Parathyroid adenoma (tissue), 2 donors: Measurements from ENCODE around the gene TM6SF1.

Experiments
- H2AFZ ChIP-seq: fragments of 300-600 bp; sonication (generic); one replicate; pipeline ENCODE4 v1.7.0; 2017; ENCODE audit warnings: antibody characterized with exemption, mild to moderate bottlenecking
- H3K27ac ChIP-seq: fragments of 300-600 bp; sonication (generic); one replicate; pipeline ENCODE4 v1.7.0; 2017
- H3K27me3 ChIP-seq: fragments of 300-600 bp; sonication (generic); one replicate; pipeline ENCODE4 v1.7.0; 2017; ENCODE audit warnings: low read length; ENCODE audit not compliant: control insufficient read depth, insufficient read depth
- H3K36me3 ChIP-seq: fragments of 300-600 bp; sonication (generic); one replicate; pipeline ENCODE4 v1.7.0; 2017; ENCODE audit warnings: low read length; ENCODE audit not compliant: control insufficient read depth, insufficient read depth
- H3K4me1 ChIP-seq: fragments of 300-600 bp; sonication (generic); one replicate; pipeline ENCODE4 v1.7.0; 2017; ENCODE audit warnings: control low read depth
- H3K4me2 ChIP-seq: fragments of 300-600 bp; sonication (generic); one replicate; pipeline ENCODE4 v1.7.0; 2017; ENCODE audit warnings: low read length
- H3K4me3 ChIP-seq: fragments of 300-600 bp; sonication (generic); one replicate; pipeline ENCODE4 v1.7.0; 2017; ENCODE audit warnings: low read depth, low read length
- H3K79me2 ChIP-seq: fragments of 300-600 bp; sonication (generic); one replicate; pipeline ENCODE4 v1.7.0; 2017; ENCODE audit warnings: control low read depth
- H3K9ac ChIP-seq: fragments of 300-600 bp; sonication (generic); one replicate; pipeline ENCODE4 v1.7.0; 2017; ENCODE audit warnings: mild to moderate bottlenecking
- H3K9me3 ChIP-seq: fragments of 300-600 bp; sonication (generic); one replicate; pipeline ENCODE4 v1.7.0; 2017; ENCODE audit warnings: low read length; ENCODE audit not compliant: control insufficient read depth
- CTCF ChIP-seq: fragments of 300-600 bp; sonication (generic); IDR thresholded peaks from one replicate; pipeline ENCODE4 v1.7.0; 2017; ENCODE audit warnings: antibody characterized with exemption, mild to moderate bottlenecking
- donor health status: primary hyperparathyroidism.

The TM6SF1 gene

DNA sequence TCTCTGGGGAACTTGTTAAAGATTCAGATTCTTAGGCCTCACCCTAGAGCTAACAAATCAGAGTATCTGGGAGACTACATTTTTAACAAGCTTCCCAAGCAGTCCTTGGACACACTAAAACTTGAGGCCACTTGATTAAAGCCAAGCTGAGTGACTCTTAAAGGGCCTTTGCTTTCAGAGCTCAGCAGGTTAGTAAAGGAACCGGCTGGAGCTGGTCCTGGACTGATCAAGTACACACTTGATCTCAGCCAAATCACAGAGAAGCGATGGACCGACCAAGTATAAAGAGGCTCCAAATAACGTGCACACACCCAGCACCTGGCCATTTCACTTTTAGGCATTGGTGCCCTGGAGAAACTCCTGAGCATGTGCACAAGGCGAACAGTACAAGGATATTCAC, 12.9 kb upstream of the TM6SF1 start:
- Histone ChIP-seq H3K9me3 (no peaks in the 10 kb centered on the region), H3K9ac (no peak overlapping the region), H2AFZ (no peak overlapping the region), H3K27me3 (no peaks in the 10 kb centered on the region), H3K4me1 (no peaks in the 10 kb centered on the region), H3K36me3 (no peaks in the 10 kb centered on the region), H3K27ac (no peak overlapping the region), H3K79me2 (no peaks in the 10 kb centered on the region), H3K4me2 (no peak overlapping the region), H3K4me3 (no peak overlapping the region)
- TF ChIP-seq CTCF: no peak

DNA sequence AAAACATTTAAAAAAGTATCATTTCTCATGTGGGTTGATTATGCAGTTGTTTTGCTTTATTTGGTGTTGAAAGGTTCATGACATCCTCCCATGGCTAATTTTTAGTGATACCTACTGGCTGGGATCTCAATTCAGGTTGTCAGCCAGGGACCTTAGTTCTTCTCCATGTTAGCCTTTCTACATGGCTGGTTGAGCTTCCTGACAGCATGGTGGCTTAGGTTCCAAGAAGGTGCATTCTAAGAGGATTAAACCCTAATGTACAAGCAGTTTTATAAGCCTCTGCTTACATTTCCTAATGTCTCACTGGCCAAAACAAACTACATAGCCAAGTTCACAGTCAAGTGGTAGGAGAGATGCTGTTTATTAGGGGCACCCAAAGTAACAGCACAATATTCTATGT, 9.4 kb upstream of the TM6SF1 start:
- Histone ChIP-seq H3K27me3 (no peaks in the 10 kb centered on the region), H3K9ac (no peak overlapping the region), H3K9me3 (no peaks in the 10 kb centered on the region), H3K4me1 (no peaks in the 10 kb centered on the region), H3K4me3 (no peak overlapping the region), H2AFZ (no peak overlapping the region), H3K36me3 (no peaks in the 10 kb centered on the region), H3K79me2 (no peaks in the 10 kb centered on the region), H3K27ac (no peak overlapping the region), H3K4me2 (no peak overlapping the region)
- TF ChIP-seq CTCF: no peak

DNA sequence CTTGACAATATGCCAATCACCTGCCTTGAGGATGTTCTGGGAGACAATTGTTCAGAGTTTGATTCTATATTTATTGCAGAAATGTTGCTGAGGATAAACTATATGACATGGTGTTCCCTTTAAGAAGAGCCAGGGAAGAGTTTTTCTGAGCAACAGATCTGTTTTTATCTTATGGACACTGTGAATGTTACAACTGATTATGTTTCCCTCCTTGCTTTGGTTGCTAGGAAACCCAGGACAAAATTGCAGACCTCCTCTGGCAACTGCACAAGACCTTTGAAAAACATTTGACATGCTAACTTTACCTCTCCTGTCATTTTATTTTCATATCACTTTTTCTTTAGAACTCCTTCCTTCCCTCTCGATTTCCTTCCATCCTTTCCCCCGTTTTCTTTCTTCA, 8.2 kb upstream of the TM6SF1 start:
- no peak for TF ChIP-seq CTCF
- H3K4me3 ChIP-seq: no peak overlapping the region

GRCh38 chr15:83100097-83100646, 7.3 kb upstream of the TM6SF1 start:
- H3K27ac ChIP-seq: no peak overlapping the region
- no peak for TF ChIP-seq CTCF
- H2AFZ ChIP-seq: no peak overlapping the region
- no peaks in the 10 kb centered on the region for H3K4me1 ChIP-seq
- H3K9me3 ChIP-seq: no peaks in the 10 kb centered on the region
- no peak overlapping the region for H3K4me2 ChIP-seq
- H3K9ac ChIP-seq: no peak overlapping the region
- H3K79me2 ChIP-seq: no peaks in the 10 kb centered on the region
- H3K36me3 ChIP-seq: no peaks in the 10 kb centered on the region
- H3K4me3 ChIP-seq: no peak overlapping the region
- H3K27me3 ChIP-seq: no peaks in the 10 kb centered on the region

More for the DNA sequence above, 8.2 kb upstream of the TM6SF1 start:
- no peaks in the 10 kb centered on the region for H3K36me3 ChIP-seq
- H3K4me2 ChIP-seq: no peak overlapping the region
- H3K9me3 ChIP-seq: no peaks in the 10 kb centered on the region
- H2AFZ ChIP-seq: no peak overlapping the region
- H3K27me3 ChIP-seq: no peaks in the 10 kb centered on the region
- no peaks in the 10 kb centered on the region for H3K79me2 ChIP-seq
- no peak overlapping the region for H3K9ac ChIP-seq
- H3K4me1 ChIP-seq: no peaks in the 10 kb centered on the region
- H3K27ac ChIP-seq: no peak overlapping the region

DNA sequence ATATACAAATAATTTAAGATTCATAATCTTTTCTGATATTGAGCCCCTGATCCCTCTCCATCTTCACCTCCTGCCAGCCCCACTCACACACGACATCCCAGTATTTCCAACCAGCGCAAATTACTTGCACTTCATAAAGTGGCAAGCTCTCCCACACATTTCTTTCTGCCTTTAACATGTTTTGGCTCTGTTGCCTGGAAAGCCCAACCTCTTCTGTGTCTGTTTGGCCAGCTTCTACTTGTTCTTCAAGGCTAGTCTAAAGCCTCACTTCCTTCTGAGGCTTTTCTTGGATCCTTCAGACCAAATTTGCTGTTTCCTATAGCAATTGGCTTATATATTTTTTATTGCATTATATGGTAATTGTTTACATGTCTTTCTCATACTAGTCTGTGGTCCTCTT, 5.1 kb upstream of the TM6SF1 start:
- no peak for TF ChIP-seq CTCF
- H3K27me3 ChIP-seq: no peaks in the 10 kb centered on the region
- H3K4me1 ChIP-seq: no peaks in the 10 kb centered on the region
- no peak overlapping the region for H3K9ac ChIP-seq
- no peaks in the 10 kb centered on the region for H3K79me2 ChIP-seq
- H3K9me3 ChIP-seq: no peaks in the 10 kb centered on the region
- no peak overlapping the region for H3K4me2 ChIP-seq
- no peak overlapping the region for H3K27ac ChIP-seq
- no peak overlapping the region for H3K4me3 ChIP-seq
- no peaks in the 10 kb centered on the region for H3K36me3 ChIP-seq
- no peak overlapping the region for H2AFZ ChIP-seq
